H1 (cell line): ENCODE data around the gene PAQR7. TPM values are rescaled to one million over a fixed set of nuclear protein-coding genes. Genes with fewer than 3 reads are reported as not detected.

ENCODE experiments used
- ATF2 ChIP-seq: IDR thresholded peaks from 2 replicates; pipeline ENCODE4 v1.6.1; 2012; ENCODE audit warnings: low read length, inconsistent platforms
- SRF ChIP-seq: IDR thresholded peaks from 2 replicates; pipeline ENCODE4 v1.6.1; 2011; ENCODE audit warnings: mild to moderate bottlenecking, low read depth, low read length, moderate library complexity
- polyA plus RNA-seq, 7 experiments: library from polyadenylated mRNA; depleted of rRNA in 3 of 7; stranded (reverse) in 5 of 7; unstranded in 2 of 7; fragments of >200 nt in 5 of 7; fragments of 200-250 nt in 2 of 7; gene quantifications; 1 replicate in 5 of 7; 2 replicates in 1 of 7; 4 replicates in 1 of 7; pipeline versions ENCODE4 v1.2.1 to v1.2.3, GENCODE V29; 2011 to 2013; ENCODE audit warnings: missing spikeins in 2 of 7, mixed read lengths in 2 of 7
- total RNA-seq: library from RNA; stranded (reverse); fragmentation: NEBNext Ultra II Directional; extraction: Animal tissue kit (Norgen Biotek cat#: 25700); gene quantifications from 2 replicates; pipeline ENCODE4 v1.2.1, GENCODE V29; 2021

PAQR7 gene
- total and polyA plus RNA-seq, 2 of the 8 experiments (the other 6 are each of a cell fraction or from before 2014, with no cell fraction given), result 7.3 to 7.4 TPM

DNA sequence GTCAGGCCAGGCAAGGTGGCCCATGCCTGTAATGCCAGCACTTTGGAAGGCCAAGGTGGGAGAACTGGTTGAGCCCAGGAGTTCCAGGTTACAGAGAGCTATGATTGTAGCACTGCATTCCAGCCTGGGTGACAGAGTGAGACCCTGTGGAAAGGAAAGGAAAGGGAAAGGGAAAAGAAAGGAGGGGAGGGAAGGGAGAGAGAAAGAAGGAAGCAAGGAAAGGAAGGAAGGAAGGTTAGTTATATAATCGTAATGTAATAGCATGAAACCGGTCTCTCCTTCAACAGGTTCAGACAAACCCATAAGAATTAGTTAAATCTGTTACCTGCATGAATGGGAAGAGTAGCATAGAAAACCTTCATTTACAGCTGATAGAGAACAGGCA is 1.2 kb upstream of the PAQR7 start (continued):
- TF ChIP-seq SRF, result no peak
- TF ChIP-seq ATF2, result no peak
- TF ChIP-seq, all 59 proteins: peak for 0
